Measurements from ENCODE around the gene ERAL1.

DNA sequence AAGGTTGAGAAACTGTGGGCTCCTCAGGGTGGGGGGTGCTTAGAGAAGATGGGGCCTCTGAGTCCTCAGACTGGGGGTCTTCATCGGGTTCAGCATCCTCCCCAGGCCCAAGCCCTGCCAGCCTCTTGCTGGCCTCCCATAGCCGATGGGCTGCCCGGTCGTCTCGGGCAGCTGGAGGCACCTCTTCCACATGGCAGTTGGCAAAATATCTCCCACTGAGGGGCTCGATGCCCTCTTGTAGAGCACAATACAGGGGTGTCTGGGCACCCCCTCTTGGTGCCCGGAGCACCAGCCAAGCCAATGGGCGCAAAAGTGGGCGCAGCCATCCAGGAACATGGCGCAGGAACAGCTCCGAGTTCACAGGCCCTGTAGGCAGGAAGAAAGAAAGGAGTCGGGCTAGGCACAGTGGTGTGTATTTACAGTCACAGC, 43.7 kb downstream of the ERAL1 start:
- TF ChIP-seq, protein P1, sequence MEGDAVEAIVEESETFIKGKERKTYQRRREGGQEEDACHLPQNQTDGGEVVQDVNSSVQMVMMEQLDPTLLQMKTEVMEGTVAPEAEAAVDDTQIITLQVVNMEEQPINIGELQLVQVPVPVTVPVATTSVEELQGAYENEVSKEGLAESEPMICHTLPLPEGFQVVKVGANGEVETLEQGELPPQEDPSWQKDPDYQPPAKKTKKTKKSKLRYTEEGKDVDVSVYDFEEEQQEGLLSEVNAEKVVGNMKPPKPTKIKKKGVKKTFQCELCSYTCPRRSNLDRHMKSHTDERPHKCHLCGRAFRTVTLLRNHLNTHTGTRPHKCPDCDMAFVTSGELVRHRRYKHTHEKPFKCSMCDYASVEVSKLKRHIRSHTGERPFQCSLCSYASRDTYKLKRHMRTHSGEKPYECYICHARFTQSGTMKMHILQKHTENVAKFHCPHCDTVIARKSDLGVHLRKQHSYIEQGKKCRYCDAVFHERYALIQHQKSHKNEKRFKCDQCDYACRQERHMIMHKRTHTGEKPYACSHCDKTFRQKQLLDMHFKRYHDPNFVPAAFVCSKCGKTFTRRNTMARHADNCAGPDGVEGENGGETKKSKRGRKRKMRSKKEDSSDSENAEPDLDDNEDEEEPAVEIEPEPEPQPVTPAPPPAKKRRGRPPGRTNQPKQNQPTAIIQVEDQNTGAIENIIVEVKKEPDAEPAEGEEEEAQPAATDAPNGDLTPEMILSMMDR (optimal IDR thresholded peaks at IDR 0.05 in 1 of 3, IDR thresholded peaks at IDR 0.05 in 1 of 3, conservative IDR thresholded peaks at IDR 0.05 in 1 of 3; ENCODE audit: extremely low read depth in 1 of 3, insufficient read depth in 2 of 3, low read length in 3 of 3), result no peak
- TF ChIP-seq EZH2 (IDR thresholded peaks at IDR 0.05; ENCODE audit: low read length), result no peak

All from keratinocyte (primary cell).